Sciatic nerve (tissue), 1 donor: ENCODE data around the gene ZNG1A. TPM values are rescaled to one million over a fixed set of nuclear protein-coding genes. Genes with fewer than 3 reads are reported as not detected.

ENCODE experiments used
- total RNA-seq: library from RNA; stranded (reverse); fragmentation: NEBNext Ultra II Directional; extraction: Animal tissue kit (Norgen Biotek cat#: 25700); gene quantifications from one replicate; pipeline ENCODE4 v1.2.1, GENCODE V29; 2021
- donor health status: DM: no; HTN: no; CAD: no.

The ZNG1A gene
- total RNA-seq, 1 donor from 2014 or later = 33.6 TPM

Other genes with a start within 250 kb of the ZNG1A start
- gene WASHC1, start 149.6 kb downstream of the ZNG1A start, total RNA-seq = 13.3 TPM
- gene FOXD4, start 60.6 kb downstream of the ZNG1A start, total RNA-seq = 0.45 TPM
- gene DOCK8, start 35.8 kb upstream of the ZNG1A start, total RNA-seq = 31.4 TPM